ENCODE results near the gene VPS52.

DNA sequence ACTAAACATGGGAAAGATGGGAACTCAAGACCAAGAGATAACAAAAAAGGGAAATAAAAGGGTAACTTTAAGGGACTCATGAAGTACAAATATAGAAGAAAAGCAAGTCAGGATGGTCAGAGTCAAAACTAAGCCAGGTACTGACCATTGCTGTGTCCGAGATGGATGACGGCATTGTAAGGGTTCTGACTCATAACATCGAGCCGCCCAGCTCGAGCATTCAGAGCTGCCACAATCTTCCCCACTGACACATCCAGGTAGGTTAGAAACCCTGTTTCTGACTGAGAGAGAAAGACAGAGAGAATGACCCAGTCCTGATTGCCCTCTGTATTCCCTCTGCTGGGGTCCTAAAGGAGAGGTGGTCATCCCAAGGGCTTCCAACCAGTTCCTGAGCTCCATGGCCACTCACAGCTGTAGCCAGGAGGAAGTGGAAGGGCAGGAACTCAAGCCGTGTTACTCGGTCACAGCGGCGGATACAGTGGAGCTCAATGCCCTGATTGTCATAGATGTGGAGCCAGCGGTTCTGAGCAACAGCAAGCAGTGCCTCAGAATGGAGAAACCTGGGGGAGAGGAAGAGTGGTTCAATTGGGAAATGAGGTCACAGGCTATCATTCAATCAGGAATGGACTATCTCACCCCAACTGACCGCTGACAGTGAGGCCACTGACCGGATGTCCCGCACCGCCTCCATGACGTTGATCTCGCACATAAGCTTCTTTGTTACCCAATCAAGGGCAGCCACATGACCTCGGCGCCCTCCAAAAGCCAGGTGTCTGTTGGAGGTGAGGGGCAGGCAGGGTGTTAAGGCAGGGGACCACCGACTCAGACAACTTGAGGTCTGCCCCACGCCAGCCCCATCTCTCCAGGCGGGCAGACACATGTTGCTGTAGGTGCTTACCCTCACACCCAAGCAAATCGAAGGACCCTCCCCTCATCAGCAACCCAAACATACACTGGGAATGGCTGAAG is 15.6 kb upstream of the VPS52 start:
- TF ChIP-seq, protein P1, sequence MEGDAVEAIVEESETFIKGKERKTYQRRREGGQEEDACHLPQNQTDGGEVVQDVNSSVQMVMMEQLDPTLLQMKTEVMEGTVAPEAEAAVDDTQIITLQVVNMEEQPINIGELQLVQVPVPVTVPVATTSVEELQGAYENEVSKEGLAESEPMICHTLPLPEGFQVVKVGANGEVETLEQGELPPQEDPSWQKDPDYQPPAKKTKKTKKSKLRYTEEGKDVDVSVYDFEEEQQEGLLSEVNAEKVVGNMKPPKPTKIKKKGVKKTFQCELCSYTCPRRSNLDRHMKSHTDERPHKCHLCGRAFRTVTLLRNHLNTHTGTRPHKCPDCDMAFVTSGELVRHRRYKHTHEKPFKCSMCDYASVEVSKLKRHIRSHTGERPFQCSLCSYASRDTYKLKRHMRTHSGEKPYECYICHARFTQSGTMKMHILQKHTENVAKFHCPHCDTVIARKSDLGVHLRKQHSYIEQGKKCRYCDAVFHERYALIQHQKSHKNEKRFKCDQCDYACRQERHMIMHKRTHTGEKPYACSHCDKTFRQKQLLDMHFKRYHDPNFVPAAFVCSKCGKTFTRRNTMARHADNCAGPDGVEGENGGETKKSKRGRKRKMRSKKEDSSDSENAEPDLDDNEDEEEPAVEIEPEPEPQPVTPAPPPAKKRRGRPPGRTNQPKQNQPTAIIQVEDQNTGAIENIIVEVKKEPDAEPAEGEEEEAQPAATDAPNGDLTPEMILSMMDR (IDR thresholded peaks at IDR 0.05): no peak
- TF ChIP-seq POLR2A (IDR thresholded peaks at IDR 0.05): no peak
- no peak for TF ChIP-seq POLR2AphosphoS5 (IDR thresholded peaks at IDR 0.05)
